Activated CD8-positive, alpha-beta memory T cell treated with anti-CD3 and anti-CD28 coated beads for 24 hours (primary cell): ENCODE data around the gene APOL1.

Source experiments
- DNase-seq: peaks from one replicate; pipeline ENCODE4 v3.0.0-alpha.2; 2020

Gene APOL1

GRCh38 chr22:36293606-36294292 is 40.8 kb downstream of the APOL1 start:
- no peak for DNase-seq

- no peak for DNase-seq
Measured at GRCh38 chr22:36294293-36294620, 41.3 kb downstream of the APOL1 start.

DNA sequence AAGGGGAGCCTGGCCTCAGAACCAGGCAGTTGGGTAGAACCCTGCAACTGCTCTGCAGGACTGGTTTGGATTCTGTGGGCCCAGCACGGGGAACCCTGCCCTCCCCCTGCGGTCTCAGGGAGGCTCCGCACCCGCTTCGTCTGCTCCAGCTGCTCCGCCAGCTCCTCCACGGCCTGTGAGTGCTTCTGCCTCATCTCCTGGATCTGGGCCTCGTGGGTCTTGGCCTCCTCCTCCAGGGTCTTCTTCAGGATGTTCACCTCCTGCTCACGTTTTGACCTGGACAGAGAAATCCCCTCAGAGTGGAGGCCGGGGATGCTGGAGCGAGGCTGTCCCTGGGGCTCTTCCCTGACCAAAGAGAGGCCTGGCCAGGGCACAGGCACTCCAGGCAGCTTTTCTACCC is 41.9 kb downstream of the APOL1 start:
- no peak for DNase-seq

- no peak for DNase-seq
Measured at GRCh38 chr22:36295247-36295646, 42.3 kb downstream of the APOL1 start.

GRCh38 chr22:36296690-36297089 is 43.8 kb downstream of the APOL1 start:
- no peak for DNase-seq

GRCh38 chr22:36297568-36297967 is 44.6 kb downstream of the APOL1 start:
- no peak for DNase-seq

DNA sequence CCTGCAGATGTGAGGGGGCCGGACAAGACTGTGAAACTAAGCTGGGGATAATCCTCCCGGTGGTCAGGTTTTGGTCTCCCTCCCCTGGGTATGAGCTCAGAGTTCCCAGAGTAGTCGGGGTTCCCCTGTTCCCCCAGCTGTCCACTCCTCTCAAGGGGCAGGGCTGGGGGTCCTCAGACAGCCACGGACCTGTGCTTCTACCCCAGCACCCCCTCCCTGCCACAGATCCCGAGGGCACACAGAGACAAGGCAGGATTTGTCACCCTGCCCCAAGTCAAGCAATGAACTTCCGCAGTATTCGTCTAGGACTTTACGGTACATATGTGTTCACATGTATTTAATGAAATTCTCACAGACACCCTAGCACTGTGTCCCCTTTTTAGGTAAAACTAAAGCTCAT is 45.2 kb downstream of the APOL1 start:
- no peak for DNase-seq

DNA sequence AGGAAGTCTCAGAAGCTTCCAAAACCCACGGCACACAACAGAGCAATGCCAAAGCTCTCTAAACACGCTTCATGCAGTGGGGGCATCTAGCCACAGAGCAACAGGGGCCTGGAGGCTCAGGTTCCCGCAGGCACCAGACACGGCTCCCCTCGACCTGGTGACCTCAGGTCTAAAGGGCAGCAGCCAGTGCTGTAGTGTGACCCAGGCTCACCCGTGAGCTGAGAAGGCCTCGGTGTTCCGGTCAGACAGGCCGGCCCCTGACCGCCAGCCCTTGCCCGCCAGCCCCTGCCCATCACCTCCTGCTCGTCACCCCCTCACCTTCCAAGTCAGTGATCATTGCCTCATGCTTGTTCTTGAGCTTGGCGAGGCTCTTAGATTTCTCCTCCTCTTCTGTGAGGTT is 45.7 kb downstream of the APOL1 start:
- no peak for DNase-seq

GRCh38 chr22:36299295-36299694 is 46.4 kb downstream of the APOL1 start:
- DNase-seq = no peak

DNA sequence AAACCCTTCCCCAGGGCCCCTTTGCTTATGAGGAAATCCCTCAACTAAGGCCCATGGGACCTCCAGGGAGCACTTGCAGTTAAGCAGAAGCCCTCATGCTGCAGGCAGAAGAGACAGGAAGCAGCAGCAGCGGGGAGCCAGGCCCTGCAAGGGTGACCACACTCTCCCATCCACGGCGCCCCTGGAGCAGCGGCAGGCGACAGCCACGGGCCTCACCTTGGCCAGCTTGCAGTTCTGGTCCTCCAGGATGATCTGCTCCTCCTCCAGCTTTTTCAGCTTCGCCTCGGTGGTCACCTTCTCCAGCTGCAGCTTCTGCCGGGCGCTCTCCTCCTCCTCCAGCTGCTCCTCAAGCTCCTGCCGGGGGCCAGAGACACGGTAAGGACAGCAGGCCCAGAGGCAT is 47.0 kb downstream of the APOL1 start:
- no peak for DNase-seq

DNA sequence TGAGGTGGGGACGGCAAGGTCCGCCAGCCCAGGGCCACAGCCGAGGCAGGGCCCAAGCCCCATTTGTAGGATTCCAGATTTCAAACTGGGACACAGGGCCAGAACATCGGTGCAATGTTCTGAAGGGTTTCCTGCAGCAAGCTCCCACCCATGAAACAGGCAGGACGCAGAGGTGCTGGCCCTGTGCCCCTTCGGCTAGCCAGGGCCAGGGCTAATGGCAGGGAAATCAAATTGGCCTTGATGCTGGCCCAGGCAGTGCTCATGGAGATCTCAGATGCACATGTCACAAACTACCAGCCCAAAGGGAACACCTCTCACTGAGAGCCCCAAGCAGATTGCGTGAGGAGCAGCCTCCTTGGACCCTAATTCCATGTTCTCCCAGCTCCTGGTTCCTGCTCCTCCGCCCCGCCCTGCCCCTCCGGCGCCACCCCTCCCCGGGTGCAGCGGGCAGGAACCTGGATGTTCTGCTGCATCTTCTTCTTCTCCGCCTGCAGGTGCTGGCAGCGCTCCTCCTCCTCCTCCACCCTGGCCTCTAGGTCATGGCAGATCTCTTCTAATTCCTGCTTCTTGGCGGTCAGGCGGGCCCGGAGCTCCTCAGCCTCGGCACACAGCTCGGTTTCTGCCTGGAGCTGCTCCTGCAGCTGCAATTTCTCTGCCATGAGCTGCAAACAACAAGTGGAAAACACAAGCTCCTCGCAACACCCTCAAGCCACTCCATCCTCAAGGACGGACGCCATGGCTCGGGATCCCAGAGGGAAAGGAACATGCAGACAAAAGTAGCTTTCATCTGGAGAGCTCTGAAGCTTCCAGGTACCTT is 47.7 kb downstream of the APOL1 start:
- no peak for DNase-seq

DNA sequence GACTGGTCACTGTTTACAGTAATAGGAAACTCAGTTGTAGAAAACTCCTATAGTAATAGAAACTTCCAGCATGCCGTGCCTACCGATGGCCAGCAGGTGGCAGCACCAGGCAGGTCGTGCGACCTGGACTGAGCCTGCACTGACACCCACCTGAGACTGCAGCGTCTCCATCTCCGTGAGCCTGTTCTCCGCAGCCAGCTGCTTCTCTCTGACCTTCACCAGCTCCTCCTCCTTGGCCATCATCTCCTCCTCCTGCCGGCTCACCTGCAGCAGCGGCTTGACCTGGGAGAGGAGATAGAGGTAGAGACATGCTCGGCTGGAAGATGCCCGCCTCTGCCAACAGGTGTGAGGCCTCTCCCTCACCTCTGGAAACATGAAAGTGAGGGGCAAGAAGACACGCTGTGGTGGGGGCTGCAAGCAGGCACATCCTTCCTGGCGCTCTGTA is 48.5 kb downstream of the APOL1 start:
- peak; percentile 93 for DNase-seq

DNA sequence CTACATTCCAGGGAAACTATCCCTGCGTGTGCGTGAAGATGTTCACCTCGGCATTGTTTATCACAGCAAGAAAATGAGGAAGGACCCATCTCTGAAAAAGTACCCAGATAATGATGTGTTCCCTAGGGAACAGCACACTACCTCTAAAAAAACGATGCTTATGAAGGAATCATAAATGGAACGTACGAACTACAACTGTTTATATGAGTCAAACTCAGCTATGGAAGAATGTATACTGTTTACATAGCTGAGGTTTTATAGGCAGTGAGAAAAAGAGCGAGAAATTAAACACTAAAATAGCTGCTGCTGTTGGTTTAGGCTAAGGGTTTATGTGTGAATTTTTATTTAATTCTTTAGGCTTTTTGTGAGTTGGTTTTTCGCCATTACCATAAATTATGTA is 48.9 kb downstream of the APOL1 start:
- DNase-seq = no peak

DNA sequence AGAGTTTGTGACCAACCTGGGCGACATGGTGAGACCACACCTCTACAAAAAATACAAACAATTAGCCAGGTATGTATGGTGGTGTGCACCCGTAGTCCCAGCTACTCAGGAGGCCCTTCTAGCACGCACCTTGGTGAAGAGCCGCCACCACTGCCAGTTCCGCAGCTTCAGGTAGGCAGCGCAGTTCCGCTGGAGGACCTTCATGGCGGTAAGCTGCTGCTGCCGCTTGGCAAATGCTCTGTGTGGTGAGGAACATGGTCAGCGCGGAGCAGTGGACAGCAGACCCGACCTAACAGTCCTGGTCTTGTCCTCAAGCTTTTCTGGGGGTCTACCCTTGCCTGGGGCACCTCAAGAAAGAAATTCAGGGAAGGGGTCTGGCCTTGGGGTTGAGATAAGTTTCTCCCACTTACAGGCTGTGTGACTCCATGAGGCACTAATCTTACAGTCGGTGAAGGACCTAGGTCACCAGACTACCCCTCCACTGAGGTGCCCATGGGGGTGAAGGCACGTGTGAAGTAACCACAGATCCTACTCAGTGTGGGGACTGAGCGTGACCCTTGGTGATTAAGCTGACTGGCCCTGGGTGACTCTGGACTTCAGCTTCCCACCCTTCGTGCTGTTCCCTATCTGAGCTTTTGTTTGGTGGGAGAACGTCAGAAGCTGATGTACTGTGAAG is 49.6 kb downstream of the APOL1 start:
- DNase-seq = no peak

DNA sequence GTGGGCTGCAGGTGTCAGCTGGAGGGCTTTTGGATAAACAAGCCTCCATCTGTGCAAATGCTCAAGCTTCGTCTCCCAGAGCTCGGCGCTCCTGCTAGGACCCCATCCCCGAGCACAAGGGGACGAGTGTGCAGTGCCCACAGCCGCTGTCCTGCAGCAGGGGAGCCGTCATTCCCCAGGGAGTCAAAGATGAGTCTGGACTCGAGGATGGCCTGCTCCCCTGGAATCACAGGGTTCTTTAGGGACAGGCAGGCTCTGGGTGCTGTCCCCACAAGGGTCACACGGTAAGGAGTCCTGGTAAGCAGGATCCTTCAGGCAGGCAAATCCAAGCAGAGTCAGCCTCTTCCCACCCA is 50.2 kb downstream of the APOL1 start:
- DNase-seq = no peak

GRCh38 chr22:36303874-36304273 is 50.9 kb downstream of the APOL1 start:
- DNase-seq = no peak

GRCh38 chr22:36304429-36304828 is 51.5 kb downstream of the APOL1 start:
- DNase-seq = no peak

DNA sequence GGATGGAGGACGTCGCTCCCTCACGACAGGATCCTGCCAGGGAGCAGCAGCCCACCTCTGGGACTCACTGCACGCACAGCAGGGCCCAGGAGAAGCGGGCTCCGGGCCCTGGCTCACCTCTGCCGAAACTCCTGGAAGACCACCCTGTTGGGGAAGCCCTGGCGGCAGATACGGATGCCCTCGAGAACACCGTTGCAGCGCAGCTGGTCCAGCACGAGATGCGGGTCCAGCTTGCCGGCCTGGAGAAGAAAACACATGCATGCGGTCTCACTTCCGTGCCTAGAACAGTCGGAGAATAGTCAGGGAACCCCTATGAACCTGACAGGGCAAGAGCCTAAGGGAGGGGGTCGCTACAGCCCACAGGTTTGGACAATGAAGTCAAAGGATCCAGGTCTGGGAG is 52.9 kb downstream of the APOL1 start:
- no peak for DNase-seq

DNA sequence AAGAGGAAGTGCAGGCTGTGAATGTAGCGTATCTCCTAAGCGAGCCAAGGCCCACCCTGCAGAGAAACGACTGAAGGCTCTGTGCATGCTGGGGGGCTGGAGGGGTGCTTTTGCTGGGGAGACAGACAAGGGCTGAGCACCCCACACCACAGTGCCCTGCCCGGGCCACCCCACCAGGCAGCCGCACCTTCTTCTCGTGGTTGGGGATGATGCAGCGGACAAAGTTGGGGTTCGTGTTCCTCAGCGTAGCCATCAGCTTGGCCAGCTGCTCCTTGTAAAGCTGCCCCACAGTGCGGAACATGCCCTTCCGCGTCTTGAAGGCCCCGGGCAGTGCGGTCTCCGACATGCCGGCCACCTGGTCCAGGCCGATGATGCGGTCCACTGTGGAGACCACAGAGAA is 53.3 kb downstream of the APOL1 start:
- DNase-seq = no peak

DNA sequence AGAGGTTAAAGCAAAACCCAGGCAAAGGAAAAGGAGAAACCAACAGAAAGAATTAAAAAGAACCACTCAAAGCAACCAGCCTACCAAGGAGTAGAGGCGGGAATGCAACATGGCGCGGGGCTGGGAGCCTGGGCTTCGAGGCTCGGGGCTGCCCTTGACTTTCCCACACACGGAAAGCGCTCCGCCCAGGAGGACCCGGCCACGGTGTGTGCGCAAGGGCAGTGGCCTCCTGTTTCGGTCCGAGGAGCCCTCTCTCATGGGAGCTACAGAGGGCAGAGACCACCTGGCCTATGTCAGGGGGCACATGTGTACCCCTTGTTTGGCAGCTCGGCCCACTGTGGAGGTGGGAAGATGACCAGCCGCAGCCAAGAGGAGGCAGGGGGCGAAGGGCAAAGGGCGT is 55.9 kb downstream of the APOL1 start:
- DNase-seq = no peak

- no peak for DNase-seq
Measured at GRCh38 chr22:36311386-36312085, 58.6 kb downstream of the APOL1 start.

DNA sequence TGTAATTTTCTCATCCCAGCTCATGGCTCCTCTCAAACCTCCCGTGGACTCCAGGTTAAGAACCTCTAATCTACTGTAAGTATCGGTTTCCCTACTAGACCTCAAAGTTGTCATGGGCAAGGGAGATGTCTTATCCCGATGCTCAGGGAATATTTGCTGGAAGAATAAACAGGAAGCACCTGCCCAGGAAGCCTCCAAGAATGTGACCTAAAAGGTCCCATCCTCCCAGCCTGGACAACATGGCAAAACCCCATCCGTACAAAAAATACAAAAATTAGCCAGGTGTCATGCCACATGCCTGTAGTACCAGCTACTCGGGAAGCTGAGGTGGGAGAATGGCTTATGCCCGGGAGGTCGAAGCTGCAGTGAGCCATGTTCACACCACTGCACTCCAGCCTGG is 62.4 kb downstream of the APOL1 start:
- no peak for DNase-seq

- DNase-seq = no peak
Measured at GRCh38 chr22:36316419-36316818, 63.5 kb downstream of the APOL1 start.
